ENCODE results near the gene GGT1. TPM values are rescaled to one million over a fixed set of nuclear protein-coding genes. Genes with fewer than 3 reads are reported as not detected.
A peak's percentile ranks its signal among the peaks of the same experiment; 100 is the strongest.

GGT1 gene
- total RNA-seq, 1 donor from 2014 or later: 2.9 TPM

DNA sequence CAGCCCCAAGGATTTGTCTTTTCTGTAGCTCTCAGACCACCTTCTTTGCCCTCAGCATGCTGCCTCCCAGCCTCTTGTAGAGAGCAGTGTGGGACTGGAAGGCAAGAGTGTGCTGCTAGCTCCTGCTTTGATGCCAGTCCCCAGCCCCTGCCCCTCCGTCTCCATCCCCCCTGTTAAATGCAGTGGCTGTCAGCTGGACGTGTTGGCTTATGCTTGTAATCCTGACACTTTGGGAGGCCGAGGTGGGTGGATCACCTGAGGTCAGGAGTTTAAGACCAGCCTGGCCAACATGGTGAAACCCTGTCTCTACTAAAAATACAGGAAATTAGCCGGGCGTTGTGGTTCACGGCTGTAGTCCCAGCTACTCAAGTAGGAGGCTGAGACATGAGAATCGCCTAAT lies 31.7 kb upstream of the GGT1 start:
- FAIRE-seq: no peak
- TF ChIP-seq, protein P1, sequence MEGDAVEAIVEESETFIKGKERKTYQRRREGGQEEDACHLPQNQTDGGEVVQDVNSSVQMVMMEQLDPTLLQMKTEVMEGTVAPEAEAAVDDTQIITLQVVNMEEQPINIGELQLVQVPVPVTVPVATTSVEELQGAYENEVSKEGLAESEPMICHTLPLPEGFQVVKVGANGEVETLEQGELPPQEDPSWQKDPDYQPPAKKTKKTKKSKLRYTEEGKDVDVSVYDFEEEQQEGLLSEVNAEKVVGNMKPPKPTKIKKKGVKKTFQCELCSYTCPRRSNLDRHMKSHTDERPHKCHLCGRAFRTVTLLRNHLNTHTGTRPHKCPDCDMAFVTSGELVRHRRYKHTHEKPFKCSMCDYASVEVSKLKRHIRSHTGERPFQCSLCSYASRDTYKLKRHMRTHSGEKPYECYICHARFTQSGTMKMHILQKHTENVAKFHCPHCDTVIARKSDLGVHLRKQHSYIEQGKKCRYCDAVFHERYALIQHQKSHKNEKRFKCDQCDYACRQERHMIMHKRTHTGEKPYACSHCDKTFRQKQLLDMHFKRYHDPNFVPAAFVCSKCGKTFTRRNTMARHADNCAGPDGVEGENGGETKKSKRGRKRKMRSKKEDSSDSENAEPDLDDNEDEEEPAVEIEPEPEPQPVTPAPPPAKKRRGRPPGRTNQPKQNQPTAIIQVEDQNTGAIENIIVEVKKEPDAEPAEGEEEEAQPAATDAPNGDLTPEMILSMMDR (IDR thresholded peaks at IDR 0.05; ENCODE audit: insufficient read depth, low read length, severe bottlenecking): no peak
- DNase-seq (ENCODE audit: low read depth): no peak
- Histone ChIP-seq H3K27me3 (ENCODE audit: control insufficient read depth, insufficient read depth, low read length) (no peaks in the 10 kb centered on the region), H3K4me3 (ENCODE audit: low read depth, low read length) (no peak overlapping the region), H3K36me3 (ENCODE audit: control insufficient read depth, insufficient read depth, low read length) (peaks cover 23% of the 10 kb centered on the region)

DNA sequence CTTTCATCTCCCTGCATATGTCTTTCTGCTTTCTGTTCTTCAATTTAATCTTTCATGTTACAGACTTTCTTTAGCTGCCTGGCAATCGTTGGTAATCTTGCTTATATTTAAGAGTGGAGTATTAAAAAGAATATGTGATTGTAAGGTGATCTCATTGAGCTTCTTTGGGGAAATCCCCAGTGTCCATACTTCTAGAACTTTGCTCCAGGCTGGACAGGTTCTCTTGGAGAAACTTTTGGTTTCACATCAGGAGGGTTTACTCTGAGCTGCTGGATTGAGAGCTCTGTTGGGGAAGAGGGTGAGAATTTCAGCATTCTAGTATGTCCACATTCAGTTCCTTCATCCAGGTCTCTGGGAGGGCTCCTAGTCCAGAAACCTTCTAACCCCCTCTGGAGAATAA lies 26.2 kb upstream of the GGT1 start:
- TF ChIP-seq, protein P1 (IDR thresholded peaks at IDR 0.05; ENCODE audit: insufficient read depth, low read length, severe bottlenecking): no peak
- Histone ChIP-seq H3K36me3 (ENCODE audit: control insufficient read depth, insufficient read depth, low read length) (peaks cover 6% of the 10 kb centered on the region), H3K4me3 (ENCODE audit: low read depth, low read length) (no peak overlapping the region), H3K27me3 (ENCODE audit: control insufficient read depth, insufficient read depth, low read length) (no peaks in the 10 kb centered on the region)
- no peak for FAIRE-seq
- no peak for DNase-seq (ENCODE audit: low read depth)

DNA sequence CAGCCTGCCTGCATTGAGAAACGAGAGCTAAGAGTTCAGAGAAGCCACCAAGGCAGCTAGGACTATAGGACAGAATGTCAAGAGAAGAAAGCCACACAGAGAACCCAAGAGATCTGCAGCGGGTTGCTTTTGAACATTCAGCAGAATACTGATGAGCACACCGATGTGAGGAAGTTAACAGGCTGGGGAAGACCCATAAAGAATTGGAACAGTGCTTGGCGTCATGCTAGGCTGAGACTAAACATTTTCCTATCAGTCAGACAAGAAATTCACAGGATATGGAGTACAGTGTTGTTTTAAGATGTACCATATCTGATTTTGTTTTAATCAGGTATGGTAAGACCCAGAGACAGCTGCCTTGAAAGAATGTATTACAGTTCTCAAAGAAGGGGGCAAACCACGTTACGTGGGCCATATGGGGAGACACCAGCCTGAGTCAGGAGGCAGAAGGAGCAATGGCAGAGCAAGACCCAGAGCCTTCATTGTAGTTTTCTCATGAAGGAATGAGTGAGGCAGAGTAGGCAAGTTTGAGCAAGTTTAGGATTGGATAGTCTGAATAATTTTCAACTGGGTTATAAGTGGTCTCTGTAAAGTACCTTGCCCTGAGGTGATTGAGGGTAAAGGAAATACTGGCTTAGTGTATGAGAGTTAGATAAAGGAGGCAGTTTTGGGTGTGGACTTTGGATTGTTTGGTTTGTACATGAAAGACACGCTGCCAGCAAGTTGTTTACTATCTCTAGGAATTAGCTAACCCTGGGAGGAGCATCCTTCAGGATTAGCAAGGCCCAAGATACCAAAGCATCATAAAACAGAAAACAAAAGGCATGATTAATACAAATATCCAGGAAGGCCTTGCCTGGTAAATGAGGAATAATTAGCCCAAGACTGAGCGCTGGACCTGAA lies 24.4 kb upstream of the GGT1 start:
- Histone ChIP-seq H3K4me3 (ENCODE audit: low read depth, low read length) (no peak overlapping the region), H3K36me3 (ENCODE audit: control insufficient read depth, insufficient read depth, low read length) (no peaks in the 10 kb centered on the region), H3K27me3 (ENCODE audit: control insufficient read depth, insufficient read depth, low read length) (no peaks in the 10 kb centered on the region)
- DNase-seq (ENCODE audit: low read depth) (peak; percentile 99), FAIRE-seq (peak; percentile 92)
- TF ChIP-seq, protein P1 (IDR thresholded peaks at IDR 0.05; ENCODE audit: insufficient read depth, low read length, severe bottlenecking): no peak

DNA sequence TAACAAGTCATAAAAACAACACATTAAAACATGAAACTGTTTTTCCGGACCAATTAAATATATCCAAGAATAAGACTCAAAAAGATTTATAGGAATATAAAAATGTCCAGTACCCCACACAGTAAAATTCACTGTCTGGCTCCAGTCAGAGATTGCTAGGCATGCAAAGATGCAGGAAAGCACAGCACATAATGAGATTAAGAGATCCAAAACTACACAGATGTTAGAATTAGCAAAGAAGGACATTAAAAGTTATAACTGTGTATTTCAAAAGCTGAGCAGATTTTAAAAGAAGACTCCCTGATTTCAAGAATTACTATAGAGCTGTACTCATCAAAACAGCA lies 23.8 kb upstream of the GGT1 start:
- FAIRE-seq (no peak), DNase-seq (ENCODE audit: low read depth) (no peak)
- no peaks in the 10 kb centered on the region for H3K36me3 ChIP-seq (ENCODE audit: control insufficient read depth, insufficient read depth, low read length)
- H3K27me3 ChIP-seq (ENCODE audit: control insufficient read depth, insufficient read depth, low read length): no peaks in the 10 kb centered on the region
- TF ChIP-seq, protein P1 (IDR thresholded peaks at IDR 0.05; ENCODE audit: insufficient read depth, low read length, severe bottlenecking): no peak
- no peak overlapping the region for H3K4me3 ChIP-seq (ENCODE audit: low read depth, low read length)

DNA sequence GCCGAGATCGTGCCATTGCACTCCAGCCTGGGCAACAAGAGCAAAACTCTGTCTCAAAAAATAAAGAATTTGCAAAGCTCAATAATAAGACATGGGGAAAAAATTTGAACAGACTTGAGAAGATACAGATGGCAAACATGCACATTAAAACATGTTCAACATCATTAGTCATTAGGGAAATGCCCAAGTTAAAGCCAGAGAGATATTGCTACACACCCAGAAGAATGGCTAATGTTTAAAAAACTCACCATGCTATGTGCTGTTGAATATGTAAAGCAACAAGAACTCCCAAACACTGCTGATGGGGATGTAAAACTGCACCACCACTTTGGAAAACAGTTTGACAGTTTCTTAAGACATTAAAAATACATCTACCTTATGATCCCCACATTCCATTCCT lies 22.7 kb upstream of the GGT1 start:
- Histone ChIP-seq H3K27me3 (ENCODE audit: control insufficient read depth, insufficient read depth, low read length) (no peaks in the 10 kb centered on the region), H3K36me3 (ENCODE audit: control insufficient read depth, insufficient read depth, low read length) (no peaks in the 10 kb centered on the region), H3K4me3 (ENCODE audit: low read depth, low read length) (no peak overlapping the region)
- FAIRE-seq: peak; percentile 50
- peak; percentile 97 for DNase-seq (ENCODE audit: low read depth)
- TF ChIP-seq, protein P1 (IDR thresholded peaks at IDR 0.05; ENCODE audit: insufficient read depth, low read length, severe bottlenecking): no peak
